Measurements from ENCODE around the gene GUCA2A.

GUCA2A gene

DNA sequence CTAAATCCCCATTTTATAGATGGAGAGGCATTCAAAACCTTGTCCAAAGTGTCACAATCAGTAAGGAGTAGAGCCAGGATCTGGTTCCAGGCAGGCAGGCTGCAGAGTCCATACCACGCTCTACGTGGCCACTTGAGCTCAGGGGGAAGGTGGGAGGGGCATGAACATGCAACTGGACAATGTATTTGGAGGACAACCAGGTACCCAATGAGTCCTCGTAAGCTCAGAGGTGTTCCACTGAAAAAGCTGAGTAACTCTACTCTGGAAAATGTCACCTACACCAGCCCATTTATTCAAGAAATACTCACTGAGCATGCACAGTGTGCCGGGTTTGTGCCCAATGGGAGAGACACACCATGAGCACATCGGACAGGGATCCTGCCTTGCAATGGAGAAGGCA is 22.6 kb downstream of the GUCA2A start:
- no peaks in the 10 kb centered on the region for H3K27me3 ChIP-seq
- H3K4me1 ChIP-seq: no peaks in the 10 kb centered on the region
- no peak for DNase-seq
- H3K9me3 ChIP-seq: no peaks in the 10 kb centered on the region
- H3K4me3 ChIP-seq (ENCODE audit: low read depth, low read length): no peak overlapping the region
- no peaks in the 10 kb centered on the region for H3K36me3 ChIP-seq
- TF ChIP-seq, protein P1, sequence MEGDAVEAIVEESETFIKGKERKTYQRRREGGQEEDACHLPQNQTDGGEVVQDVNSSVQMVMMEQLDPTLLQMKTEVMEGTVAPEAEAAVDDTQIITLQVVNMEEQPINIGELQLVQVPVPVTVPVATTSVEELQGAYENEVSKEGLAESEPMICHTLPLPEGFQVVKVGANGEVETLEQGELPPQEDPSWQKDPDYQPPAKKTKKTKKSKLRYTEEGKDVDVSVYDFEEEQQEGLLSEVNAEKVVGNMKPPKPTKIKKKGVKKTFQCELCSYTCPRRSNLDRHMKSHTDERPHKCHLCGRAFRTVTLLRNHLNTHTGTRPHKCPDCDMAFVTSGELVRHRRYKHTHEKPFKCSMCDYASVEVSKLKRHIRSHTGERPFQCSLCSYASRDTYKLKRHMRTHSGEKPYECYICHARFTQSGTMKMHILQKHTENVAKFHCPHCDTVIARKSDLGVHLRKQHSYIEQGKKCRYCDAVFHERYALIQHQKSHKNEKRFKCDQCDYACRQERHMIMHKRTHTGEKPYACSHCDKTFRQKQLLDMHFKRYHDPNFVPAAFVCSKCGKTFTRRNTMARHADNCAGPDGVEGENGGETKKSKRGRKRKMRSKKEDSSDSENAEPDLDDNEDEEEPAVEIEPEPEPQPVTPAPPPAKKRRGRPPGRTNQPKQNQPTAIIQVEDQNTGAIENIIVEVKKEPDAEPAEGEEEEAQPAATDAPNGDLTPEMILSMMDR (IDR thresholded peaks at IDR 0.05; ENCODE audit: low read depth, low read length): no peak

DNA sequence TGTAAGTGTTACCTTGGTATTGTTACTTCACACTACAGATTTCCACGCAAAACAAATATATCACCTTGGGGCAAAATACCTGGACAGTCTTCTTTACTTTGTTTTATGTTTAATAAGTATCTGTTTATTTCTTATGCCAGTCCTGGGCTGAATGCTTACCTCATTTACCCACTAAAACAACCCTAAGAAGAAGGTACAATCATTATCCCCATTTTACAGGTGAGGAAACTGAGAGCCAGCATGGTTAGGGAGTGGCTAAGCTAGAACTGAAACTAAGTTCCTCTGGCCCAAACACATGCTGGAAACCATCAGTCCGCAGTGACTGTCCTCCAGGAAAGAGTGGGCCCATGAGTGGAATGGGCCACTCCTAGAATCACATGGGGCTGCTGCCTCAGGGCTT is 24.4 kb downstream of the GUCA2A start:
- H3K27me3 ChIP-seq: no peaks in the 10 kb centered on the region
- TF ChIP-seq, protein P1 (IDR thresholded peaks at IDR 0.05; ENCODE audit: low read depth, low read length): no peak
- no peak overlapping the region for H3K4me3 ChIP-seq (ENCODE audit: low read depth, low read length)
- DNase-seq: no peak
- H3K36me3 ChIP-seq: no peaks in the 10 kb centered on the region
- H3K9me3 ChIP-seq: no peaks in the 10 kb centered on the region
- H3K4me1 ChIP-seq: no peaks in the 10 kb centered on the region

DNA sequence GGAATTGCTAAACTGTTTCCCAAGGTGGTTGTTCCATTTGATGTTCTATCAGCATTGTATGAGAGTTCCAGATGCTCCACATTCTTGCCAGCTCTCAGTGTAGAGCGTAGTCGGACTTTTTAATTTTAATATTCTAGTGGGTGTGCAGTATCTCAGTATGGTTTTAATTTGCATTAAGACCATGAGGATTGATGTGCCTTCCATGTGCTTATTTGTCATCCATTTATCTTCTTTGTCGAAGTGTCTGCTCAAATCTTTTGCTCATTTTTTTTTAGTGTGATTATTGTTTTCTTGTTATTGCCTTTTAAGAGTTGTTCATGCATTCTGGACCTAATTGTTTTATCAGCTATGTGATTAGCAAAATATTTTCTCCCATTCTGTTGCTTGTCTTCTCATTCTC is 25.1 kb downstream of the GUCA2A start:
- Histone ChIP-seq H3K36me3 (no peaks in the 10 kb centered on the region), H3K4me1 (no peaks in the 10 kb centered on the region), H3K27me3 (no peaks in the 10 kb centered on the region), H3K4me3 (ENCODE audit: low read depth, low read length) (no peak overlapping the region), H3K9me3 (no peaks in the 10 kb centered on the region)
- DNase-seq: no peak
- TF ChIP-seq, protein P1 (IDR thresholded peaks at IDR 0.05; ENCODE audit: low read depth, low read length): no peak

DNA sequence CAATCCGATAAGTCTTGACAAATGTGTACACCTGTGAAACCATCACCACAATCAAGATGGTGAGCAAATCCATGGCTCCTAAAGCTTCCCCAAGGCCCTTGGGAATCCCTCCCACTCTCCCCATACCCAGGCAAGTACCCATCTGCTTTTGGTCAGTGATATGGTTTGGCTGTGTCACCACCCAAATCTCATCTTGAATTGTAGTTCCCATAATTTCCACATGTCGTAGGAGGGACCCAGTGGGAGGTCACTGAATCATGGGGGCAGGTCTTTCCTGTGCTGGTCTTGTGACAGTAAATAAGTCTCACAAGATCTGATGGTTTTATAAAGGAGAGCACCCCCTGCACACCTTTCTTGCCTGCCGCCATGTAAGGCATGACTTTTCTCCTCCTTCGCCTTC is 26.0 kb downstream of the GUCA2A start:
- TF ChIP-seq, protein P1 (IDR thresholded peaks at IDR 0.05; ENCODE audit: low read depth, low read length): no peak
- Histone ChIP-seq H3K4me3 (ENCODE audit: low read depth, low read length) (no peak overlapping the region), H3K4me1 (no peaks in the 10 kb centered on the region), H3K27me3 (no peaks in the 10 kb centered on the region), H3K36me3 (no peaks in the 10 kb centered on the region), H3K9me3 (no peaks in the 10 kb centered on the region)
- no peak for DNase-seq

DNA sequence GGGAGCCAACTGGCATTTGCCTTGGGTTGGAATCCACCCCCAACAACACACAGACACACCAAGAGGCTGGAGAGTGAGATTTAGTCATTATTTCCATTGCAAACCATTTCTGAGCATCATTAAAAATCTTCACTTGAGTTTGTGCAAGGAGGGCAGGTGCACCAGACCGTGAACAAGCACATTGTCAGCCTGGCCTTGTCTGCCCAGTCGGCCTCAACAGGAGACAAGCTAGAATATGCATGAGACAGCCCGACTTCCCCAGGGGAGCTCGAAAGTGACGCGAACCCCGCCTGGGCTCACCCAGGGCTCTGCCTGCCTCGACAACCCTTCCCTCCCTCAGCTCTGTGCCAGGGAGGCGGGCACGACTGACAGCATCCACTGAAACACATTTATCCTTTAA is 26.8 kb downstream of the GUCA2A start:
- H3K27me3 ChIP-seq: no peaks in the 10 kb centered on the region
- H3K4me3 ChIP-seq (ENCODE audit: low read depth, low read length): no peak overlapping the region
- TF ChIP-seq, protein P1 (IDR thresholded peaks at IDR 0.05; ENCODE audit: low read depth, low read length): no peak
- no peaks in the 10 kb centered on the region for H3K36me3 ChIP-seq
- DNase-seq: no peak
- no peaks in the 10 kb centered on the region for H3K9me3 ChIP-seq
- H3K4me1 ChIP-seq: no peaks in the 10 kb centered on the region

DNA sequence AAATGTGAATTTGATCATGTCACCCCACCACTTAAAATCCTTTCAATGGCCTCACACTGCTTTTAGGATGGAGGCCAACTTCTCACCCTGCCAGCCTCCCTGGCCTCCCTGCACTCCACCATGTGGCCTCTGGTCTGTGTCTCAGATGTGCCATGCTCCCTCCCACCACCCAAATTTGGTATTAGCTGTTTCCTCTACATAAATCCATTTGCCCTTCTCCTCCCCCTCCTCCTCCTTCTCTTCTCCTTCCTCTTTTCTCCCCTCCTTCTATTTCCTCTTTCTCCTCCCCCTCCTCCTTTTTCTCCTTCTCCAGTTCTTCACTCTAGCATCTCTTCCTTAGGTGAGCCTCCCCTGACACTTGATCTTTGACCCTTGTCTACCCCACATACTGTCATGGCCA is 28.1 kb downstream of the GUCA2A start:
- no peak for DNase-seq
- no peaks in the 10 kb centered on the region for H3K4me1 ChIP-seq

More for the DNA sequence above, 28.1 kb downstream of the GUCA2A start:
- Histone ChIP-seq H3K9me3 (no peaks in the 10 kb centered on the region), H3K36me3 (no peaks in the 10 kb centered on the region), H3K4me3 (ENCODE audit: low read depth, low read length) (no peak overlapping the region), H3K27me3 (no peaks in the 10 kb centered on the region)
- TF ChIP-seq, protein P1 (IDR thresholded peaks at IDR 0.05; ENCODE audit: low read depth, low read length): no peak

All from BE2C (cell line).